ENCODE measurements around the gene ATP6V0B.

The ATP6V0B gene

DNA sequence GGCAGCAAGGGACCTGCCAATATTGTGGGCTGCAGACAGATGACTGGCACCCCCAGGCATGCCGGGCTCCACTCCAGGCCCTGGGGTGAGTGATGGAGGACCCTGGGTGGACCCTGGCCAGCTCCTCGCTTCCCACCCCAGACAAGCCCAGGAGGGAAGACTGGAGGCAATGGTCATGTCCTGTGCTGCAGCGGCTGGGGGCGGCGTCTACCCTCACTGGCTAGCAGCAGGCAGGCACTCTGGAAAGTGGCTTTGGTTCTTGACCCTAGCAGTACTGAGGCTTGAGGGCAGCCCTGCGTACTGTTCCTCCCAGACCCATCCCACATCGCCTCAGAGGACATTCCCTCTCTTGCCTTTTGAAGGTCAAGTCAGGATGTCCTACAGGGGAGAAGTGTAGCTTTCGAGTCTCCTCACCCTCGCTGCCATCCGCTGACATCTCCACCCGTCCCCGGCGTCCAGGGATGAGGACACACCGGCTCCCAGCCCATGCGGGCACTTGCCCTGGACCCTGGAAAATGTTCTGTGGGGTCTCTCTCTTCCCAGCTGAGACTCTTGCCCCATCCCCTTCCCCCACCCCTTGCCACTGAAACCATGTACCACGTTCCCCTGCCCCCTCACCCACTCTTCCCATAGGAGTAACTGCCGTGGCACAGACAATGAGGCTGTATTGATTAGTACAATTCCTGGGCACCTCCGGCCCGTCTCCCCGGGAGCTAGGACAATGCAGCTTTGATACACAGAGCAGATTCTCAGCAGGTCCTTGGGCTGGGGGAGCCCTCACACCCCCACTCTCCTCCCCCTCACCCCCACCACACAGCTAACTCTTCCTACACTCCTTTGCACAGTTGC is 41.5 kb downstream of the ATP6V0B start:
- peaks cover 27% of the 10 kb centered on the region for H3K4me1 ChIP-seq (ENCODE audit: insufficient read depth, low read length)
- no peak overlapping the region for H2AFZ ChIP-seq (ENCODE audit: low read depth, low read length)
- H3K9me3 ChIP-seq (ENCODE audit: low read length) = no peaks in the 10 kb centered on the region
- no peaks in the 10 kb centered on the region for H3K36me3 ChIP-seq (ENCODE audit: insufficient read depth, low read length)
- no peaks in the 10 kb centered on the region for H3K27me3 ChIP-seq (ENCODE audit: insufficient read depth, low read length)
- no peak overlapping the region for H3K4me3 ChIP-seq (ENCODE audit: low read length)

DNA sequence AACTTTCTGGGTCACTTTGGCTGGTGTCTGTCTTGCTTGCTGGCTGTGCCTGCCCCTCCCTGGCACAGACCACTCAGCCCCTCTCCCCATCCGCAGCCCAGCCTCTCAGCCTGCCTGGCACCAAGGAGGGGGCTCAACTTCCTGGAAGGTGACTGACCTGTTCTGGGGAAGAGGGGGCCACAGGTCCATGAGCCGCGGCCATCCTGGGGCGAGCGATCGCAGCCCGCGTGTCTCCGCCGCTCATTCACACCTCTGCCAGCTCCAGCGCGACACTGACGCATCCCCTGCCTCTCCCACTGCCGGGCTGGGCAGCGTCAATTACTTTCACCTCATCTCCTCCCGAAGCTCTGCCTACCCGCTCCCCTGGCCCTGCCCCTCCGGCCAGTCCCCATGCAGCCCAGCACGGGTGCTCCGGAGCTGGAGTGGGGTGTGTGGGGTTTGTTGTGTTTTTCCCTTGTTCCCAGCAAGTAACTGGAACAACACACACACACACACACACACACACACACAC is 42.2 kb downstream of the ATP6V0B start:
- no peaks in the 10 kb centered on the region for H3K36me3 ChIP-seq (ENCODE audit: insufficient read depth, low read length)
- H3K4me3 ChIP-seq (ENCODE audit: low read length) = no peak overlapping the region
- no peak overlapping the region for H2AFZ ChIP-seq (ENCODE audit: low read depth, low read length)
- no peaks in the 10 kb centered on the region for H3K9me3 ChIP-seq (ENCODE audit: low read length)
- H3K27me3 ChIP-seq (ENCODE audit: insufficient read depth, low read length) = no peaks in the 10 kb centered on the region
- peaks cover 27% of the 10 kb centered on the region for H3K4me1 ChIP-seq (ENCODE audit: insufficient read depth, low read length)

DNA sequence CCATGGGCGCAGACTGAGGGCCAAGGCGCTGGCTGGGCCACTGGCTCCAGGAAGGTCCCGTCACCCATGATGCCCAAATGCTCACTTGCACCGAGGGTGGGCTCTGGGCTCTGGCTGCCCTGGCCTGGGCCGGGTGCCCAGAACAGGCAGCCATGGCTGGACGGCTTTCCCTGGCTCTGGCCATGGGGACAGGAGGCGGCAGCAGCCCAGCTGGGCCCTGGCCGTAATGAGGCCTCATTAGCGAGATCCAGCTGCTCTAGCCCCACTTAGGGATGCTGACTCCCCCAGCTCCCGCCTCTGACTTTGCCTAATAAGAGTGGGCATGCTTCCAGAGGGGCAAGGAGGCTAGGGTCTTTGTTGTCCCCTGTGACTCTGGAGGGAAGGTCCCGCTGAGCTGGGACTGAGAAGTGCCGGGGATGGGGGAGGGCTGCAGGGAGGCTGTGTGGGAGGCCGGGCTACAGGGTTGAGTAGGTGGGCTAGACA is 44.7 kb downstream of the ATP6V0B start:
- Histone ChIP-seq H3K4me1 (ENCODE audit: insufficient read depth, low read length) (peaks cover 27% of the 10 kb centered on the region), H2AFZ (ENCODE audit: low read depth, low read length) (no peak overlapping the region), H3K4me3 (ENCODE audit: low read length) (no peak overlapping the region), H3K27me3 (ENCODE audit: insufficient read depth, low read length) (no peaks in the 10 kb centered on the region), H3K9me3 (ENCODE audit: low read length) (no peaks in the 10 kb centered on the region), H3K36me3 (ENCODE audit: insufficient read depth, low read length) (no peaks in the 10 kb centered on the region)

- Histone ChIP-seq H3K36me3 (ENCODE audit: insufficient read depth, low read length) (no peaks in the 10 kb centered on the region), H2AFZ (ENCODE audit: low read depth, low read length) (no peak overlapping the region), H3K4me1 (ENCODE audit: insufficient read depth, low read length) (peaks cover 22% of the 10 kb centered on the region), H3K9me3 (ENCODE audit: low read length) (no peaks in the 10 kb centered on the region), H3K4me3 (ENCODE audit: low read length) (no peak overlapping the region), H3K27me3 (ENCODE audit: insufficient read depth, low read length) (no peaks in the 10 kb centered on the region)
These were observed 45.7 kb downstream of the ATP6V0B start for GRCh38 chr1:44020464-44020863.

DNA sequence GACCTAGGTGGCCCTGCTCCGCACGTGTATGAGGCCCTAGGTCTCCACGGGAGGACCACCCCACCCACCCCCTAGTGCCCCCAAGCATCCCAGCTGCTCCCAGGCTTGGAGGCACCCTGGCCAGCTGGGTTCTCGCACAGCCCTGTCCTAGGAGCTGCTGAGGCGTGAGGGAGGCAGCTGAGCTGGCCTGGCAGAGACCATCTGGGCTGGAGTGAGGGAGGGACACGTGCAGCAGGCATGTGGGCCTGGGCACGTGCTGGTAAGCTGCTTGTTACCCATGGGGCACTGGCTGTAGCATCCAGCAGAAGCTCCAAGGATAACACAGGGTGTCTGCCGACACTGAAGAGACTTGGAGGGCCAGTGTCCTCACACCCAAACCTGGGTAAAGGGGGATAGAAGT is 46.4 kb downstream of the ATP6V0B start:
- Histone ChIP-seq H3K27me3 (ENCODE audit: insufficient read depth, low read length) (no peaks in the 10 kb centered on the region), H3K4me3 (ENCODE audit: low read length) (no peak overlapping the region), H3K36me3 (ENCODE audit: insufficient read depth, low read length) (no peaks in the 10 kb centered on the region), H3K9me3 (ENCODE audit: low read length) (no peaks in the 10 kb centered on the region), H2AFZ (ENCODE audit: low read depth, low read length) (no peak overlapping the region), H3K4me1 (ENCODE audit: insufficient read depth, low read length) (peaks cover 15% of the 10 kb centered on the region)

DNA sequence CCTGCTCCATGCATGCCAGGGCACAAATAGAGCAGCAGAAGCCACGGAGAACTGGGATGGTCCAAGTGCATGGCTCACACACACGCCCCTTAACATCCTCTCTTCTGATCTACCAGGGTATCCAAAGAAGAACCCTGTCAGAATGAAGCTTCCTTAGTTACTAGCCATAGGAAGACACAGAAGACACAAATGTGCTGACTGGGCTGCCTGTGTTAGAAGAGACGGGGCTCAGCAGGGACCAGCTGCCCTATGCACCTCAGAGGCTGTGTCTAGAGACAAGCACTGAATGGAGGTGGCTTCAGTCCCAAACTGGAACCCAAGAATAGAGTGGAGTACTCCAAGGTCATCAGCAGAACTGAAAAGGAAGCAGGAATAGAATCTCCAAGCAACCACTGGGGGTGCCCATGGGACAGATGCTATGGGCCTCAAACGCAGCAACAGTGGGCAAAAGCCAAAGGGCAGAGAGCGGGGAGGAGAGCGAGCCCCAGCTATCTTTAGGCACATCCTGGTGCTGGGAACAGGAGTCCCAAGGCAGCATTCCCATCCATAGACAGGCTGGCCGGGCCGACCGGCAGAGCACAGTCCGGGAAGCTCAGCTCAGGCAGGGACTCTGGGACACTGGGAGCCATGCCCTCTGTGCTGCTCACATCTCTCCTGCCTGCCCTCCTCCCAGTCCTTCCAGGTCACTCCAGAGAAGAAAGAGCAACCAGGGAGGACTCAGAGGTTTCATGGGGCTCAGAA is 47.0 kb downstream of the ATP6V0B start:
- H3K4me3 ChIP-seq (ENCODE audit: low read length) = no peak overlapping the region
- H2AFZ ChIP-seq (ENCODE audit: low read depth, low read length) = no peak overlapping the region
- H3K36me3 ChIP-seq (ENCODE audit: insufficient read depth, low read length) = no peaks in the 10 kb centered on the region
- no peaks in the 10 kb centered on the region for H3K9me3 ChIP-seq (ENCODE audit: low read length)
- H3K27me3 ChIP-seq (ENCODE audit: insufficient read depth, low read length) = no peaks in the 10 kb centered on the region
- H3K4me1 ChIP-seq (ENCODE audit: insufficient read depth, low read length) = peaks cover 9% of the 10 kb centered on the region

DNA sequence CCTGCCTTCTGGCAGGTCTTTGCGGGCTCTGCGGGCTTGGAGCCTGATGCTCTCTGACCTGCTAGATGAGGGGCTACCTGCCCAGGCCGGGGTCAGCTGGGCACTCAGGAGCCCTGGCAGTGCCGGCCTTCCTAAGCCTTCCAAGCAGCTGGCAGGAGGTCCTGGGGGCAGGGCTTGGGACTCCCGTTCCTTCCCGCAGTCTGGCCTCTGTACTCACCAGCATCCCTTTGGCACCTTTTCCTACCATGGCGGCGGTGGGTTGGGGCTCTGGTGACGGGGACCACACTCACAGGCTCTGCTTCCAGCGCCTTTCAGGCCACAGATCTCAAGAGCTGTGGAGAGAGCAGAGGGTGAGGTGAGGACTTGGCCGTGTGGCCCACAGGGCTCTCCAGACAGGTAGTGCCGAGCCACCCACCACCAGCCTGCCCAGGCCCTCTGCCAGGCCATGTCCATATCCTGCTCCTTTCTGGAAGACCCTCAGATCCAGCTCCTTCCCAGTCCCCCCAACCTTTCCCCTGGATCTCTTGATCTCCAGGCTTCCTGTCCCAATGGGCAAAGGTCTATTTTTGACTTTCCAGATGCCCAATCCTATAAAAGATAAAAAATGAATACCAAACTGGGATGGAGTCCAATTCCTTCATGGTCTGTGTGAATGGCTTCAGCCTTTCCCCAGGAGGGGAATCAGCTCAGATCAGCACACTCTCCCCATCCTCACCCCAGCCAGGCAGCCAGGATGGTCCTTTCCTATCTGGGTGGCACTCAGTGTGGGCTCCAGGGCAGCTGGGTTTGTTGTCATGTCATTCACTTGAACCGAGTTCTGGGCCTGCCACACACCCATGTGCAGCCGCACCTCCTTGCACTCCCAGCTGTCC is 49.5 kb downstream of the ATP6V0B start:
- Histone ChIP-seq H3K27me3 (ENCODE audit: insufficient read depth, low read length) (no peaks in the 10 kb centered on the region), H3K4me1 (ENCODE audit: insufficient read depth, low read length) (peaks cover 3% of the 10 kb centered on the region), H3K9me3 (ENCODE audit: low read length) (no peaks in the 10 kb centered on the region), H2AFZ (ENCODE audit: low read depth, low read length) (no peak overlapping the region), H3K36me3 (ENCODE audit: insufficient read depth, low read length) (no peaks in the 10 kb centered on the region), H3K4me3 (ENCODE audit: low read length) (no peak overlapping the region)

- H2AFZ ChIP-seq (ENCODE audit: low read depth, low read length) = no peak overlapping the region
- no peaks in the 10 kb centered on the region for H3K27me3 ChIP-seq (ENCODE audit: insufficient read depth, low read length)
- no peak overlapping the region for H3K4me3 ChIP-seq (ENCODE audit: low read length)
- no peaks in the 10 kb centered on the region for H3K36me3 ChIP-seq (ENCODE audit: insufficient read depth, low read length)
- H3K9me3 ChIP-seq (ENCODE audit: low read length) = no peaks in the 10 kb centered on the region
- H3K4me1 ChIP-seq (ENCODE audit: insufficient read depth, low read length) = peaks cover 6% of the 10 kb centered on the region
These were observed 50.3 kb downstream of the ATP6V0B start for GRCh38 chr1:44024903-44025525.

DNA sequence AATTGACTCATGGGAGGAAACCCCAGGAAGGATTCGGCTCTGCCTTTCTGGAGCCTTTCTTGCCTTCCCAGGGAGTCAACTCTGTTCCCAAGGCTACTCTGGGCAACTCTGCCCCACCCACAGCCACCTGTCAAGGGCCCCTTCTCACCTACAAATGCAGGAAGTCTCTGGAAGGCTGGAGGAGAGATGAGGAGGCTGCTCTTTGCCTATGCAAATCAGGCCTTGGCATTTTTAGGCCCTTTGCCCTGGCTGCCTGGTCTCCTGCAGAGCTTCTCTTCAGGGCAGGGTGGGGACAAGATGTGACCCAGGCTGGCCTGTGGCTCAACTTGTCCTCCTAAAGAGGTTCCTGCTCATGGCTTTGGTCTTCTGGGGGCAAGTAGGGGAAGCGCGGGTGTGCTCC is 51.1 kb downstream of the ATP6V0B start:
- no peaks in the 10 kb centered on the region for H3K36me3 ChIP-seq (ENCODE audit: insufficient read depth, low read length)
- peaks cover 9% of the 10 kb centered on the region for H3K4me1 ChIP-seq (ENCODE audit: insufficient read depth, low read length)
- no peak overlapping the region for H2AFZ ChIP-seq (ENCODE audit: low read depth, low read length)
- H3K27me3 ChIP-seq (ENCODE audit: insufficient read depth, low read length) = no peaks in the 10 kb centered on the region
- H3K4me3 ChIP-seq (ENCODE audit: low read length) = no peak overlapping the region
- H3K9me3 ChIP-seq (ENCODE audit: low read length) = no peaks in the 10 kb centered on the region

GRCh38 chr1:44027320-44027719 is 52.6 kb downstream of the ATP6V0B start:
- H3K4me1 ChIP-seq (ENCODE audit: insufficient read depth, low read length) = peaks cover 22% of the 10 kb centered on the region
- no peaks in the 10 kb centered on the region for H3K36me3 ChIP-seq (ENCODE audit: insufficient read depth, low read length)
- no peak overlapping the region for H2AFZ ChIP-seq (ENCODE audit: low read depth, low read length)
- H3K27me3 ChIP-seq (ENCODE audit: insufficient read depth, low read length) = no peaks in the 10 kb centered on the region
- H3K9me3 ChIP-seq (ENCODE audit: low read length) = no peaks in the 10 kb centered on the region
- H3K4me3 ChIP-seq (ENCODE audit: low read length) = no peak overlapping the region

Measured in neuron (in vitro differentiated cells).